Stimulated activated CD4-positive, alpha-beta T cell treated with anti-CD3 and anti-CD28 coated beads, Interleukin-4, amount 100 ng/mL, for 1 hour (primary cell): ENCODE data around the gene ASCL2.

ENCODE experiments used
- DNase-seq: peaks from one replicate; pipeline ENCODE4 v3.0.0-alpha.2; 2020

The ASCL2 gene

GRCh38 chr11:2271327-2272227 is 1.2 kb upstream of the ASCL2 start:
- DNase-seq, result no peak

DNA sequence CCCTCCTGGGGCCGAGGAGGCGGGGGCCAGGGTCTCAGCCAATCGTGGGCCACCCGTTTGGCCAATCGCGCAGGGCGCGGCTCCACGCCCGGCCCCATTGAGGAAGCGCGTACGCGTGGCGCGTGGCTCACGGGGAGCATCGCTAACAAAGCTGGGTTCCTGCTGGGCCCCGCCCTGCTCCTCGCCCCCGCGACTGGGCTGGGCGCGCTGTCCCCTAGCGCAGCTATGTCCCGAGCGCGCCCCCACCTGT is 614 bp upstream of the ASCL2 start:
- DNase-seq, result no peak

- peak; percentile 57 for DNase-seq
Observed at GRCh38 chr11:2269601-2270321, 627 bp downstream of the ASCL2 start.

DNA sequence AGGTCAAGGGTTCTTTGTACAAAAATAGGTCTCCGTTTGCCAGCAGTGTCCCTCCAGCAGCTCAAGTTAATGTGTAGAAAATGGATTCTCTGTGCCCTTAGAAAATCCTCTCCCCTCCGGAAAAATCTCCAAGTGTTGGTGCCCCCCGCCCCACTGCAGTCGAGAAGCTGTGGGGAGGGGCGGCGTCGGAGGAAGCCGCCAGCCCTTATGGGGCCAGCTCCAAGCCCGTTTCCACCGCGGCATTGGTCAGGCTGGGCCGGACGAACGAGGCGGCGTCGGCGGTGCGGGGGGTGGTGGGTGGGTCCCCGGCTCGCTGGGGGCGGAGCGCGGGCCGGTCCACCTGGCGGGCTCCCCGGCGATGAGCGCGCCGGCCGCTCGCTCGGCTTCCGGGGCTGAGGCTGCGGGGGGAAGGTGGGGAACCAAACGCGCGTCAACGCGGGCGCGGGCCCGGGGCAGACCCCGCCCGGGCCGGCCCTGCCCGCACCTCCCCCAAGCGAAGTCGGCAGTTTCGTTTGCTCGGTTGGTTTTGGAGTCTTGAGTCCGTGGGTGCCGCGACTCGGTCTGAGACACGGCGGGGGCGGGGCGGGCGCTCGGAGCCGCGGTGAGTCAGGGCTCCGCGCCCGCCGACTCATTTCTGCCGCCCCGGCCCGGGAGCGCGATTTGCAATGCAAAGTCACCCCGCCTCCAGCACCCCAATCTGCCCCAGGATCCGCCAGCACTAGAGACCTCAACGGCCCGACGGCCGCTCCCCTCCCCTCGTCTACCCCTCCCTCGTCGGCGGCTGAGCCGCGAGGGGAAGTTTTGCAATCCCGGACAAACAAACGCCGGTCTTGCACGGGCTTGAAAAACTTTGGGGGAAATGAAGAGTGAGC is 1.4 kb downstream of the ASCL2 start:
- peak; percentile 88 for DNase-seq

DNA sequence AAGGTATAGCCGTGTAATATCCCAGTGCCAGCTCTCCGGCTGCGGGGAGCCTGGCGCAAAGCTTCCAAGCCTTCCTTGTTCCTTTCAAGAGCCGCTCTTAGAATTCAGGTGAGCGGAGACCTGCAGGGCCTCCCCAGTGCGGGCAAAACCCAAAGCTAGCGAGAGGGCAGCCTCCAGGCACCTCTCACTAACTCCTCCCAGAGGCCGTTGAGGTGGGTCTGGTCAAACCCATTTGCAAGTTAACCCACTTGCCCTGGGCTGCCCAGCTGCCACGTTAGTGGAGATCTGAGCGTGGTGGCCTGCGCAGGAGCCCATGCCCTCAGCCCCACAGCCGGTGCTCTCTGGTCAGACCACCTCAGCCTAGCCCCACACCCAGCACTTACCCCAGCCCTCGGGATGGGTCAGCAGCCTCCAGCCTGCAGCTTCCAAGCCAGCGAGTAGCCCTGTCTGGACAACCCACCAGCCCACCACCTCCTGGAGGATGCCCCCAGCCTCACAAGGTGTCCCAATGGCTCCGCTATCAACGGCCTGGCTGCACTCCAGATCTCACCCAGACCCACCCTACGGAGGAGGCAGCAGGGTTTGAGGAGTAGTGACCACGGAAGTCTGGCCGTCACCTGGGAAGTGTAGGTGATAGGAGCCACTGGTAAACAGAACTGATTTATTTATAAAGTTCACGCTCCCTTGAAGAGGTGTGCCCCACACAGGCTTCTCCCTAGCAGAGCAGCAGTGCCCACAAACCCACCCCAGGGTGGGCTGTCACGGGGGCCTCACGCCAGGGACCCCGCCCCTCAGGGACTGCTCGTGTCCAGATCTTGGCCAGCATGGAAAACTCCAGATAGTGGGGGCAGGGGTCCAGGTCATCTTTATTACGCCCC is 2.3 kb downstream of the ASCL2 start:
- no peak for DNase-seq

DNA sequence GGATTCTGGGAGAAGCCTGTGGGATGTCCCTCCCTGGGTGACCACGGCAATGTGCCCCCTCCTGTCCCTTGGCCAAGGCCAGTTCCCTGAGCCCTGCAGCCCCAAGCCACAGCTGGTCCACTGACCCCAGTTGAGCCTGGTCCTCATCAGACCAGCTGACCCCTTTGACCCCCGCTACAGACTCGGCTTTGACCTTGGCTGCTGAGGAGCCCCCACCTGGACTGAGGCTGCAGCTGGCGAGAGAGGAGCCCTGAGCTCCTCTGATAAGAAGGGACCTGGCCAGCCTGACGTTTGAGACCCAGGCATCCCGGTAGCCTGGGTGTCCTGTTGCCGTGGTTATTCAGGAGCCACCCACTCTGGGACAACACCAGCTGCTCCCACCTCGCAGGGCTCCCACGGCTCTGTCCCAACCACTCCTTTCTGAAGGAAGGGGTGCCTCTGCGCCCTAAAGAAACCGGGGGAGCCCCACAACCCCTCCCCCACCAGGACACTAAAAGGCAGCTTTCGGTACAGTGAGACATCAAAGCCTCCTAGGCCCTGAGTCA is 3.0 kb downstream of the ASCL2 start:
- no peak for DNase-seq

- DNase-seq, result no peak
Observed at GRCh38 chr11:2266586-2267305, 3.6 kb downstream of the ASCL2 start.

GRCh38 chr11:2265854-2266585 is 4.4 kb downstream of the ASCL2 start:
- no peak for DNase-seq

GRCh38 chr11:2265396-2265795 is 5.0 kb downstream of the ASCL2 start:
- DNase-seq, result peak; percentile 26

- no peak for DNase-seq
Observed at GRCh38 chr11:2264366-2265053, 5.9 kb downstream of the ASCL2 start.

DNA sequence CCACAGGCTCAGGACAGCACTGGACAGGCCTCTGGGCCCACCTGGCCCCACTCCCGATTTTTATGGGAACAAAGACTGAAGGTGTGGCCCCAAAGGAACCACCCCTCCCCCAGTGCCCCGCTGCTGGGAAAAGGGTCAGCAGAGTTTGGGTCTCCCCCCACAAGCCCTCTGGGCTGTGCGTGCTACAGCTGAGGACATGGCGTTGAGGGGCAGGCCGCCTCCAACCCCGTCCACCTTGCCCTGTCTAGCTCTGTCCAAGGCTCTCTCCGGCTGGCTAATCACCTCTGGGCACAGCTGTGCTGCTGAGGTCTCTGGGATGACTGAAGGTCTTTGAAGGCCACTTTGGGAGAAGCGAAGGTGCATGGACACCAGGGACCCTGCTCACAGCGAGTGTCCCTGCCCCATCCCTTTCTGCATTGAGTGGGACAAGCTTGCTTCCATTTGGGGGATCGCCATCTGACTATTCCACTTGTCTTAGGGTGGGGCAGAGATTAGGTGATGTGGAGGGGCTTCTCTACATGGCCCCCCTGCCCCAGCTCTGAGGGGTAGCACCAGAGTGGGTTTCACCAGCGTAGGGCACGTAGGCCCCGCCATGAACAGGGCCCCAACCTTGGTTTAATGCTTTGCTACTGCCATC is 6.5 kb downstream of the ASCL2 start:
- DNase-seq, result no peak

DNA sequence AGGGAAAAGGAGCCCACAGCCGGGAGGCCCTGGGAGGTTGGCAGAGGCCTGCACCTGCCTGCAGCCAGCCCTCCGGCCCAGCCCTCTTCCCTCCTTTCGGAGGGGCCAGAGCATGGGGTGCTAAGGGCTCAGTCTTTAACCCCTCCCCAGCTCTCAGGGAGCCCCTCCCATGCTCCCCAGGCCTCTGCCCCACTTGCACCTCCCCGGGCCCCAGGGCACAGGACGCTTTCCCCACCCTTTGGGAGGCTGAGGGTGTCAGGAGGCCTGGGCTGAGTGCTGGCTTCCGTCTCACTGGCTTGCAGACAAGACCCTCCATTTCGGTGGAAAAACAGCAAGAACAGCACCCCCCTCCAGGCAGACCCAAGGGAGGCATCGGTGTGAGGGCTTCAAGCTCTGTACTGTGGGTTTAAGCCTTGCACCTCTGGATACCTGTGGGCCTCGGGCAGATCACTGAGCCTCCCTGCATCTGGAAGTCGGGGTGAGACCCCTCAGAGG is 7.3 kb downstream of the ASCL2 start:
- DNase-seq, result no peak

DNA sequence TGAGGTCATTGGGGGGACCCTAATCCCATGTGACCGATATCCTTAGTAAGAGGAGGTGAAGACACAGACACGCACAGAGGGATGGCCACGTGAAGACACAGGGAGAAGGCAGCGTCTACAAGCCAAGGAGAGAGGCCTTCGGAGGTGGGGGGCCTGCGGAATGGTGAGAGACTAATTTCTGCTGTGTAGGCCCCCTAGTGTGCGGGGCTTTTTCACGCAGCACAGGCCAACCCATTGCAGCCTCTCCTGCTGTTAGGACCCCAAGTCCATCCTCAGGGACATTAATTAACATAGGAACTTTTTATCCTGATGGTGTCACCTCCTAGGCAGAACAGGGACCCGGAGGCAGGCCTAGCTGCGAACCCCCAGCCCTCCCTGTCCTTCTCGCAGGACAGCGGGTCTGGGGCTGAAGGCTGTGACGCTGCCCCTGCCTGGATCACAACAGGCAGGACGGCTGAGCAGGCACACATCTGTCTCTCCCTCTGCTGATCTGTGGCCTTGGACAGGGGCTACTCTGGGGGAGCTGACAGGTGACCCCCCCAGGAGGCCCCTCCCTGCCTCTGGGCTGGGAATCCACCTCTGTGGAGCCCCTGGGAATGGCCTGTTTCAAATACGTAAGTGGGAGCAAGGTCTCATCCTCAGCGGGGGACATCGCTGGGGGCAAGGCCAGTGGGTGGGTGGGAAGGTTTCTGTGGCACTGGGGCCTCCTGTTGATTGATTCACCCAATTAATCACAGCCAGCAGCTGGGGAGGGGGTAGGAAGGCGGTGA is 7.9 kb downstream of the ASCL2 start:
- DNase-seq, result no peak

DNA sequence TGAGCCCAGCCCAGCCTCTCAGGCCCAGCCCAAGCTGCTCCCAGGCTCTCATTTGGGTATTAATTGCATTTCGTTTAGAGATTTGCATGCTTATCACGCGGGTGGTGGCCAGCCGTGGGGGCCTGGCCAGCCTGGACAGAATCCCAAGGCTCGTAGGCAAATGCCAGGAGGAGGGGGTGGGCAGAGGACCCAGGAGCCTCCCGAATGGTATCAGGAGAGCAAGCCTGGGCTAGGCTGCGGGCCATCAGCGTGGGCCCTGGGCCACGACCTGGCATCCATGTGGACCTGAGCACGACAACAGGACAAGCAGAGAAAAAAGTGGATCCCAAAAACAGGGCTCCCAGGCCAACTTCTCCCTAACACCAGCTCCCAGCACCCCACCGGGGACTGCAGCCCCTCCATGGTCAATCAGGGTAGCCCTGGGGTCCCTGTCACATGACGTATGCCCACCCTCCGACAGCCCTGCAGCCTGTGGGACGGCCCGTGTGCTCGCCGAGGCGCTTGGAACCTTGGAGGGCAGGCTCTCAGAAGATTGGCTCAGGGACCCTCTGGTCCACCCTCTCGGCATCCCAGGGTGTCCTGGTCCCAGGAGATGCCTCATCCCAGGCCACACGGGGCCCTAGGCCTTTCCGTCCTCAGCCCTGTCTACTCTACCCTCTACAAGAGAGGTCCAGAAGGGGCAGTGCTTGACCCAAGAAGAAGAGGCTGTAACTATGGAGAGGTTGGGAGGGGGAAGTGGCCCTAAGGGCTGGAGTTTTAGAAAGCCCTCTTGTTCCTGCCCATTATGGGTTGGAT is 8.8 kb downstream of the ASCL2 start:
- DNase-seq, result no peak

- DNase-seq, result no peak
Observed at GRCh38 chr11:2260491-2261364, 9.7 kb downstream of the ASCL2 start.

DNA sequence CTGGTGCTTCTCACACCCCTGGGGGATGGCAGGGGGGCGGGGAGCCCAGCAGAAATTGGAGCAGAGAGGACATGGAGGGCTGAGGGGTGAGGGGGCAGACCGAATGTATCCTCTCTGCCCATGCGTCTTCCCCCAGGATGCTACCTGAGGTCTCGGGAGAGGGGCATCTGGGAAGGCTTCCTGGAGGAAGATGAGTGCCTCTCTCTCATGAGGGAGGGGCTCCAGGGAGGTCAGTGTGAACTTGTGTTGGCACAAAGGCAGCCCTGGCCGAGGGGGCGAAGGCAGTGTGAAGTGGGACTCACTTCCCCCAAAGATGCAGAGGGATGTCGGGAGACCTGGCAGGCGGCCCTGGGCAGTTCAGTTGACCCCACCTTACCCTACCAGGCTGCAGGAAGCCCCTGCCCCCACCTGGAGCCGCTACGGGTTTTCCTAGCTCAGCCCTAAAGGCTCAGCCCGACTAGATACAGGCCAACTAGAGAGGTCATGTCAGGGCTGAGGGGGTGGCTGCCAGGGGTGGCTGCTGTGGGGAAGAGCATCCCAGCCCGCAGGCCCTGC is 10.4 kb downstream of the ASCL2 start:
- no peak for DNase-seq
